GM21619 (cell line): Measurements from ENCODE around the gene TIPIN.
"Not testable (repeated sequence)": the region's sequence is repeated elsewhere in the genome, so short reads cannot be mapped to it uniquely, and the experiment has no call there.

Experiments used
- ATAC-seq: cut with Tn5 transposase; IDR thresholded peaks from one replicate; pipeline ENCODE4 v1.9.1; 2021; ENCODE audit not compliant: unreplicated experiment

TIPIN gene

DNA sequence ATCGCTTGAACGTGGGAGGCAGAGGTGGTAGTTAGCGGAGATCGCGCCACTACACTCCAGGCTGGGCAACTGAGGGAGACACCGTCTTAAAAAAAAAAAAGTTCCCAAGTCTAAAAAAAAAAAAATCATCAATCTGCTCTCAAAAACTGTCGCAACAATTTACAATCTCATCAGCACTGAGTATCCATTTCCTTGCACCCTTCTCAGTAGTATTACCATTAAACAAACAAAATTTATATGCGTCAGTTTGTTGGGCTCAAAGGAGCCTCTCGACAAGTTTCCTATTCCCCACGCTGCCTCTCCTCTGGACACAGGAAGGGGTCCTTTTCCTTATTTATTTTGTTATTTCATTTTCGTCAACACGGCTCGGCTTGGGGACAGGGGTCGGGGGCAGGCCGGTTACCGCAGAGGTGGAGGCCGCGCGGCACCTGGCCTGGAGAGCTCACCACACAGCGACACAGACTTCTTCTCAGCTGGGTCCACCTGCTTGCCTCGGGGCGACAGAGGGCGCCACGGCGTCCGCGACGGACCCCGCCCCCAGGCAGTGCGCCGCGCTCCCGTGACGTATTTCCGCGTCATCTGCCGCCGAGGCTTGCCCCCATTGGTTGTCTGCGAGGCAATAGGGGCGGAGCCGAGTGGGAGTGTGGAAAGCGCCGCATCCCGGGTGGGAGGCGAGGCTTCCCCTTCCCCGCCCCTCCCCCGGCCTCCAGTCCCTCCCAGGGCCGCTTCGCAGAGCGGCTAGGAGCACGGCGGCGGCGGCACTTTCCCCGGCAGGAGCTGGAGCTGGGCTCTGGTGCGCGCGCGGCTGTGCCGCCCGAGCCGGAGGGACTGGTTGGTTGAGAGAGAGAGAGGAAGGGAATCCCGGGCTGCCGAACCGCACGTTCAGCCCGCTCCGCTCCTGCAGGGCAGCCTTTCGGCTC, 30.0 kb upstream of the TIPIN start, which contains the start of gene MAP2K1:
TSS of gene MAP2K1 (plus strand) at position 709 of the 920 bp plus-strand sequence. CDS start 436 bp downstream, outside the sequence.
- peak; percentile 68 for ATAC-seq

DNA sequence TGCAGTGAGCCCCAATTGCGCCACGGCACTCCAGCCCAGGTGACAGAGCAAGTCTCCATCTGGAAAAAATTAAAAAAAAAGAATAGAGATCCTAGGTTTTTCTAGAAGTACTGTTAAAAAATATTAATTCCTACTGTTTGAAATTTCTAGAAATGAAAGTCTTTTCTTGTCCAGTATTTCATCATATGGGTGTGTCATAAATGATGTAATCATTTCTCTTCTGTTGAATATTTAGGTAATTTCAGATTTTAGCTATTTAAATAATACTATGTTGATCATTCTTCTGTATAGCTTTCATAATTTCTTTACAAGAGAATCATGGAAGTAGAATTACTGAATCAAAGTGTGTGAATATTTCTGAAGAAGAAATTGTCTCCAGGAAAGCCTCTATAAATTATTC, 24.9 kb upstream of the TIPIN start:
- ATAC-seq: not testable (repeated sequence)

DNA sequence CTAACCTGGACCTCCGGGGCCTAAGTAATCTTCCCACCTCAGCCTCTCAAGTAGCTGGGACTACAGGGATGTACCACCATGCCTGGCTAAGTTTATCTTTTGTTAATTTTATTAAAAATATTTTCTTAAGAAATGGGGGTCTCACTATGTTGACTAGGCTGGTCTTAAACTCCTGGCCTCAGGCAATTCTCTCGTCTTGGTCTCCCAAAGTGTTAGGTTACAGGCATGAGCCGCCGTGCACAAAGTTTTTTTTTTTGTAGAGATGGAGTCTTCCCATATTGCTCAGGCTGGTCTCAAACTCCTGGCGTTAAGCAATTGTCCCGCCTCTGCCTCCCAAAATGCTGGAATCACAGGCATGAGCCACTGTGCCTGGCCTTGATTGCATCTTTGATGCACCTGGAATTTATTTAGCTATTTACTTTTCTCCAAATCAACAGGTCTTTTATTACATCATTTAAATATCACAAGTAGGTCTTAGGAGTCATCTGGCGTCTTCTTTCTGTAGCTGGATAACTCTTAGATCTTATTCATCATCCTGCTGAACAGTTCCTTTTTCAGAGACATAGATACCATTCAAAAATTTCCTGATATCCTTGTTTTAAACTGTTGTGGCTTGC, 22.4 kb upstream of the TIPIN start:
- no peak for ATAC-seq

DNA sequence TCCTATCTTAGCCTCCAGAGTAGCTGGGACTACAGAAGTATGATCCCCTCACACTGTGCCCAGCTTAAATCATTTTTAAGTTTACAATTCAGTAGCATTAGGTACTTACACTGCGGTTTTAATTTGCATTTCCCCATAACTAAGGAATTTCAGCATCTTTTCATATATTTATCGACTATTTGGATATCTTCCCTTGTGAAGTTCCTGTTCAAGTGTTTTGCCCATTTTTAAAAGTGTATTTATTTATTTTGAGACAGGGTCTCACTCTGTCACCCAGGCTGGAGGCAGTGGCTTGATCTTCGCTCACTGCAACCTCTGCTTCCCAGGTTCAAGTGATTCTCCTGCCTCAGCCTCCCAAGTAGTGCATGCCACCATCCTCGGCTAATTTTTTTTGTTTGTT, 17.7 kb upstream of the TIPIN start:
- no peak for ATAC-seq

DNA sequence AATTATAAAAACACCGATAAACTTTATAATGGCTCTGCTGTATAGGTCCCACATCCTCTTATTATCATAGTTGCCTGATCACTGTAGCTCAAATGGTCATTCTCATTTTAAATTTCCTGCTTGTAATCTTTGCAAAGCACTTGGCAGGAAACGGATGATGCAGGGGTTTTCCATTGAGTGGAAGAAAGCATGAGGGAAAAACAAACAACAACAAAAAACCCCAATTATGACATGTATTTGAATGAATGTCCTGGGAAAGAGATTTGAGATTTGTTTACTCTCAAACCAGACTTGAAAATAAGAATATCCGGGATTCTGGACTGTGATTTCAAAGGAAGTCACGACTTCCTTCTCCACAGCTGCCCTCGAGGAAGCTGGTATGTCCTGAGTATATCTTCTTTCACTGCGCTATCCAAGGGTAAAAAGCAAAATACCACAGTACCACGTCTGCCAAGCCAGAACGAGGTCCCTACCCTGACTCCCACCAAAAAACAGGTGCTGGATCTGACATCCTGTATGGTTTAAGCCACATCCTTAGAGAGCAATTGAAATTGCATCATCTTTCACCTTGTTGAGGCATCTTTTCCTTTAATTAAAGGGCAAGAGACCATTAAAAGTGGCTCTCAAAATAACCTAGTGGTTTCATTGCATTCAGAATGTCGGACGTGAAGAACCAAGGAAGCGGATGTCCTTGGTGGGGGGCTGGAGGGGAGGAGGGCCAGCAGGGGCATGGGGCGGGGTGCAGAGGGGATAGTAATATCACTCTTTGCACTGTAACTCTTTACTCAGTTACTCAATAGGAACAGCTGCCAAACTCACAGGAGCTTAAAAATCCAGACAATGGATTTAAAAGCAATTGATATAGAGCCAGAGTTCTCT, 13.5 kb upstream of the TIPIN start:
- ATAC-seq: no peak

DNA sequence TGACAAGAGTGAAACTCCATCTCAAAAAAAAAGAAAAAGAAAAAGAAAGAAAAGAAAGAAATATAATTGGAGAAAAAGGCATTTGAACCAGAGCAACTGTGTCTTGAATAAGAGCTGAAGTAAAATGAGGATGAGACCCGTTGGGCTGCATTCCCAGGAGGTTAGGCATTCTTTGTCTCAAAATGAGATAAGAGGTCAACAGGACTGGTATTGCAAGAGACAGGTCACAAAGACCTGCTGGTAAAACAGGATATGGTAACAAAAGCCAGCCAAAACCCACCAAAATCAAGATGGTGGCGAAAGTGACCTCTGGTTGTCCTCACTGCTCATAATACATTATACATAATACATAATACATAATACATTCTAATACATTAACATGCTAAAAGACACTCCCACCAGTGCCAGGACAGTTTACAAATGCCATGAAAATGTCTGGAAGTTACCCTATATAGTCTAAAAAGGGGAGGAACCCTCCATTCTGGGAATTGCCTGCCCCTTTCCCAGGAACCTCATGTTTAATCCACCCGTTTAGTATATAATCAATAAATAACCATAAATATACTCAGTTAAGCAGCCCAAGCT, 8.6 kb upstream of the TIPIN start:
- ATAC-seq: no peak

DNA sequence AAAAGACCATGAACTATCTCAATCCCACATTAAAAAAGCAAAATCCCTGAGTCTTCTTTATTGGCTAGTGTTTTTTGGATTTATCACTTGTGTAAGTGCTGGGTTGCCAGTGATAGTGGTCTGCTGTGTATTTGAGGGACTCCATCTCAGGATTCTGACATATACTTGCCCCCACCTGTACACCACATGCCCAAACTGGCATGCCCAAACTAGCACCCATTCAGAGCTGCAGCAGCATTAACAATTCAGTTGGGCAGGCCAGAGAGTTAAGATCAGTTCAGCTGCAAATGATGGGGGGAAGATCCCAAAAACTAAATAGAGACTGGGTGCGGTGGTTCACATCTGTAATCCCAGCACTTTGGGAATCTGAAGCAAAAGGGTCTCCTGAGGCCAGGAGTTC, 6.3 kb upstream of the TIPIN start:
- ATAC-seq: no peak

DNA sequence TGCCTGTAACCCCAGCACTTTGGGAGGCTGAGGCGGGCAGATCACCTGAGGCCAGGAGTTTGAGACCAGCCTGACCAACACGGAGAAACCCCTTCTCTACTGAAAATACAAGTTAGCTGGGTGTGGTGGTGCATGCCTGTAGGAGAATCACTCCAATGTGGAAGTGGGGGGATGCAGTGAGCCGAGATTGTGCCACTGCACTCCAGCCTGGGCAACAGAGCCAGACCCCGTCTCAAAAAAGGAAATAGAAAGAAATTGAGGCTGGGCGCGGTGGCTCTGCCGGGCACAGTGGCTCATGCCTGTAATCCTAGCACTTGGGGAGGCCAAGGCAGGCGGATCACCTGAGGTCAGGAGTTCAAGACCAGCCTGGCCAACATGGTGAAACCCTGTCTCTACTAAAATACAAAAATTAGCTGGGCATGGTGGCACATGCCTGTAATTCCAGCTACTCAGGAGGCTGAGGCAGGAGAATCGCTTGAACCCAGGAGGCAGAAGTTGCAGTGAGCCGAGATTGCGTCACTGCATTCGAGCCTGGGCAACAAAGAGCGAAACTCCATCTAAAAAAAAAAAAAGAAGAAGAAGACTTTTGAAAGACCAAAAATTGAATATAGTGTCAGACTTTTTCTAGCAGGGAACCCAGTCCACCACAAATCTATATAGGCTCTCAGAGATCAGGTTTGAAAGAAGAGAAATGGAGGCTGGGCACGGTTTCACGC, 5.4 kb upstream of the TIPIN start:
- not testable (repeated sequence) for ATAC-seq

DNA sequence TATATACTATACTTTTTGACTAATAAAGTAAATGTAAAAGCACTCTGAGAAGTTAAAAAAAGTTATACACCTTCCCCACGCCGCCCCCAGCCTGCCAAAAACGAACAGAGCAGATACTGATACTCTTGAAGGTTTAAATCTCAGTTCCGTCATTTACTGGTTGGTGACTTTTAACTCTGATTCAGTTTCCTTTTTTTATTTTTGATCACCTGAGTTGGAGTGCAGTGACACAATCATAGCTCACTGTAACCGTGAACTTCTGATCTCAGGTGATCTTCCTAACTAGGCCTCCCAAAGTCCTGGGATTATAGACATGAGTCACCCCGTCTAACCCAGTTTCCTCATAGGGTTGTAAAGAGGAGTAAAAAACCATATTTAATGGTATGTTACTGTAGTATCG, 3.3 kb upstream of the TIPIN start:
- no peak for ATAC-seq

DNA sequence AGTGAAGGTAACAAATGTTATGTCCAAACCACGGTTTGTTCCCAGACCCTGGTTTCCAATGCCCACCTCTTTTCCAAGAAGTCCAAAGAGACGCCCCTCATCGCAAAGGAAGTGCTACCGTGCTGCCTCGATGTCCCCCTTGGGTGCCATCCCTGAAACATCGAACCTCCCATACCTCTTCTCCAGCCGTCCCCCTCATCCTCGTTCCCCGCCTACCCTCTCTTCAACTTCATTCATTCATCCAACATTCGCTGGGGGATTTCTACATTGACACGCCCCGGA, 467 bp downstream of the TIPIN start:
- ATAC-seq: no peak

DNA sequence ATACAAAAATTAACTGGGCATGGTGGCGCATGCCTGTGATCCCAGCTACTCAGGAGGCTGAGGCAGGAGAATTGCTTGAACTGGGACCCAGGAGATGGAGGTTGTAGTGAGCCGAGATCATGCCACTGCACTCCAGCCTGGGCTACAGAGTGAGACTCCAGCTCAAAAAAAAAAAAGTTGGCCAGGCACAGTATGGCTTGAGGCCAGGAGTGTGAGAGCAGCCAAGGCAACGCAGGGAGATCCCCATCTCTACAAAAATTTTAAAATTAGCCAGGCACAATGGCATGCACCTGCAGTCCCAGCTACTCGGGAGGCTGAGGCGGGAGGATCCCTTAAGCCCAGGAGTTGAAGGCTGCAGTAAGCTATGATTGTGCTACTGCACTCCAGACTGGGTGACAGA, 8.0 kb downstream of the TIPIN start:
- ATAC-seq: not testable (repeated sequence)

DNA sequence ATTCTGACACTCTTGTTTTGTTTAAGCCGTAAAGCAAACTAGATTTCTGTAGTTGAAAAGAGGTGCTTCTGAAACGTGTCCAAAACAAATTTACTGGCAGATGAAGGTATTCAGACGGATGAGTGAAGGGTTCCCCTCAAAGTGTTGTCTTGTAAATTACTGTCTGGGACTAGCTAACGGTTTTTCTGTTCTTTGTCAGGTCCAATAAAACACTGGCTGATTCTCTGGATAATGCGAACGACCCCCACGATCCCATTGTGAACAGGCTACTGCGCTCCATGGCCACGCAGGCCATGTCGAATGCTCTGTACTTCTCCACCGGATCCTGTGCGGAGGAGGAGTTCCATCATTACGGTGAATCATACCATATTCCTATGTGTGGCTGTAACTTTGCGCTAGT, 27.7 kb downstream of the TIPIN start:
- ATAC-seq: no peak

DNA sequence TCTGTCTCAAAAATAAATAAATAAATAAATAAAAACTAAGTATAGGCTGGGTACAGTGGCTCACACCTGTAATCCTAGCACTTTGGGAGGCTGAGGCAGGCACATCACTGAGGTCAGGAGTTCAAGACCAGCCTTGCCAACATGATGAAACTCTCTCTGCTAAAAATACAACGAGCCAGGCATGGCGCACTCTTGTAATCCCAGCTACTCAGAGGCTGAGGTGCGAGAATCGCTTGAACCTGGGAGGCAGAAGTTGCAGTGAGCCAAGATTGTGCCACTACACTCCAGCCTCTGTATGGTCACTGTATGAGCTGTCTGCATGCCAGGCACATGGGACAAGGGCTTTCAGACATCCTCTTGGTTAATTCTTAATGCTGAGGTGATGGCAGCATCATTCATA, 28.7 kb downstream of the TIPIN start:
- ATAC-seq: no peak

DNA sequence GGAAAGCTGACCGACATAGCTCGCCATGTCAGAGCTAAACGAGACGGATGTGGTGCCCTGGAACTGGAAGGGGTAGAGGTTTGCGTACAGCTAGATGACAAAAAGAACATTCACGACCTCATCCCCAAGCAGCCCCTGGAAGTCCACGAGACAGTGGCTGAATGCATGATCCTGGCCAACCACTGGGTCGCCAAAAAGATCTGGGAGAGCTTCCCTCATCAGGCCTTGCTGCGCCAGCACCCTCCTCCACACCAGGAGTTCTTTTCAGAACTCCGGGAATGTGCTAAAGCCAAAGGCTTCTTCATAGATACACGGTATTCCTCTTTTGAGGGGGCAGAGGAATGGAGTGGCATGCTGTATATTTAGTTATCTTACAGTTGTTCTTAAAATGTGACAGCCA, 30.4 kb downstream of the TIPIN start:
- ATAC-seq: no peak

DNA sequence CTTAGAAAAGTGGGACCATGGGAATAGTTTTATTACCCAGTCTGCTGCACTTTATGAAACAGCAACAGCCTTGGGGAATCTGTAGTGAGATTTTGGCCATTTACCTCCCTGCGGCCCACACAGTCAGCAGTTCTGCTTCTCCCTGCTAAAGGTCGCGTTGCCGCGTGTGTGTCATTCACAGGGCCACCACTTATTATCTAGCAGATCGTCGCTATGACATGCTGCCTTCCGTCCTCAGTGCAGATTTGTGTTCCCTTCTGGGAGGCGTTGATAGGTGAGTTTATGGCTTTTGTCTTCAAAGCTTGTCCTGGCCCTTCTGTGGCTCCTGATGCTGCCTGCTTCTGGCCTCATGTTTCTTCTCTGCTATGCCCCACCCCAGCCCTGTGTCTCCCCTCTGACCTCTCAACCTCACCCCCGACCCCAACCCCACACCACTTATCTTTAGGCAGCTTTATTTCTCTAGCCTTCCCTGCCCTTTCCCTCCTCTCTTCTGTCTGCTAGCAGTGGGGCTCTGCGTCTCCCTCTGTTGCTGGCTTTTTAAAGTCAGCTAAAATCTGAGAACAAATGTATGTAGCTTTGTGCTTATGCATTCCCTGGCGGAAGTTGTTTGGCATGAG, 33.1 kb downstream of the TIPIN start:
- no peak for ATAC-seq

DNA sequence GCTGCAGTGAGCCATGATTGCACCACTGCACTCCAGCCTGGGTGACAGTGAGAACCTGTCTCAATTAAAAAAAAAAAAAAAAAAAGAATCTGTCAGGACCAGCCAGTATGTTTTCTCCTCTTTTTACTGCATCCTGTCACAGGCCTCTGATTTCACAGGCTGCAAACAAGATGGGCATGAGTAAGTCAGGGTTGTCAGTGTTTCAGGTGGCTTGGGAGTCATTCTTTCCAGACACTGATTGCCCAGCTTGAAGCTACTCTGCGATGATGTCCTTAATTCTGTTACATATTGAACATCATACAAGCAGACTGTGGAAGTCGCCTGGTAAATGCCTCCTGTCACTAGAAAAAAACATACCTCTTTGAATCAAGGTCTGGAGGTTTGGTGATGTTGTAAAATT, 44.3 kb downstream of the TIPIN start:
- no peak for ATAC-seq

DNA sequence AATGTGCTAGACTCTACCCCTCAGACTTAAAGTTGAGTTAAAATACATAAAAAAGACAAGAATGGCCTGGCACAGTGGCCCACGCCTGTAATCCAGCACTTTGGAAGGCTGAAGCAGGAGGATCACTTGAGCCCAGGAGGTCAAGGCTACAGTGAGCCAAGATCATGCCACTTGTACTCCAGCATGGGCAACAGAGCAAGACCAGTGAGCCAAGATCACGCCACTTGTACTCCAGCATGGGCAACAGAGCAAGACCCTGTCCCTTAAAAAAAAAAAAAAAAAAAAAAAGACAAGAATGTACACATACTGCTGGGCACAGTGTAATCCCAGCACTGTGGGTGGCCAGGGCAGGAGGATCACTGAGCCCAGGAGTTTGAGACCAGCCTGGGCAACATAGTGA, 45.7 kb downstream of the TIPIN start:
- ATAC-seq: no peak

DNA sequence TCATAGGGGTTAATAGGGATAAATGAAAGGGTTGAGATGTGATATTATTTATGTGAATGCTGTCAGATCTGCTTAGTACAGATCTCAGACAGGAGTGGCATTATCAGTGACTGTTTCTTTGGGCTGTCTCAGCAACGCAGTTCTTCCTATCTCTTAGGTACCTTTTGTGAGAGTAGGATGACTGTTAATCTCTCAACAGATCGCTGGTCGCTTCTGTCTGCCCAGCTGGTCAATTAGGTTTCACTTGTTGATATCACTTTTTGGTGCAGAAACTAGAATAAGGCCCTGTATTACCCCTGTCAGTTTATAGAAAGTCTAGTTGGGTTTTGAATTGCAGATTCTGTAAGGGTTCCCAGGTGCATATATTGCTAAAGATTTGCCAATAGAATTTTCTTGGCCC, 46.7 kb downstream of the TIPIN start:
- no peak for ATAC-seq

DNA sequence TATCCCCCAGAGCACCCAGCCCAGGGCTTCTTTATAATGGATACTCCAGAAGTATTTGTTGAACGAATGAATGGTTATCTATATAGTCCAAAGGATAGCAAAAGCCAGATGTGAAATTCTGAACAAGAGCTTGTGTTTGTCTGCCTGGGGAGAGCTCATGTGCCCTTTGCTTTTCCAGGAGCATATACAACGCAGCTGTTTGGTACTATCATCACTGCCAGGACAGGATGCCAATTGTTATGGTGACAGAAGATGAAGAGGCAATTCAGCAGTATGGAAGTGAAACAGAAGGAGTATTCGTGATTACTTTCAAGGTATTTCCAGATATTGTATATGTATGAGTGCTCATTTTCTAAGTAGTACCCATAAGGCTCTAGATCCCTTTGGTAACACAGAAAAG, 48.0 kb downstream of the TIPIN start:
- no peak for ATAC-seq

DNA sequence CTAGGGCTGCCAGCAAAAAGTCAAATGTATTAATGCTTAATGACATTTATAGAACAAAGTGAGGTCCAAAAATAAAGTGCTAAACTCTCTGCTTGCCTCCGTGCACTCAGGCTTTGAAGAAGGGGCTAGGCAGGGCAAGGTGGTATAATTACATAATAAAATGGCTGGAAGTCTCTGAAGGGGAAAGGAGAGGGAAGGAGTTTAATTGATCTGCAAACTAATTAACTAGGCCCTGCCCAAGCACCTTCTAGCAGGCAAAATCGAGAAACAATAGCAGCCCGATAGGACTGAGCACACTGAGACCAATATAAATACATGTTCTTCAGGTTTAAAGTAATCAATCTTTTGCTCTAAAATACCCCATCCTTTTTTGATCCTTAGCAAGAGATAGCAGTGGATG, 50.1 kb downstream of the TIPIN start:
- no peak for ATAC-seq
